Measurements from ENCODE around the gene TAF5L. TPM values are rescaled to one million over a fixed set of nuclear protein-coding genes. Genes with fewer than 3 reads are reported as not detected.

The TAF5L gene
- total RNA-seq, 1 experiment from 2014 or later: 36.3 TPM

DNA sequence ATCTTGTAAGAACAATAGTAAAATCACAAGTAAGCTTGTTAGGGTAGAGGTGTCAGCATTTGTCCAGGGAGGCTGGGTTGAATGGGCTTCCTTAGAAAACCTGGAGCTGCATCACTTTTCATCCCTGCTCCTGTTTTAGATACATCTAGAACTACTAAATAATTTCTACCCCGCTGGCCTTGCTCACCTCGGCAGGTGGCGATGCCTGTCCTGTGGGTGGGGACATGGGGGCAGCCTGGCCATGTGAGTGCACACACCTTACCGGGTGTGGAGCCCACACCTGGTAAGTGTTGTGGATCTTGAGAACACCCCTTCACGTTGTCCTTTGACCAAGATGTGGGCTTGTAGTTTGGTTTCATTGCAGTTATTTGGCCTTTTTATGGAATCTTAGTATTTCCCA lies 29.9 kb upstream of the TAF5L start:
- no peak overlapping the region for H3K4me3 Mint-ChIP-seq (ENCODE audit: low read depth, unreplicated experiment)
- CTCF ChIA-PET: no interaction called here
- no peak overlapping the region for H3K27ac Mint-ChIP-seq (ENCODE audit: unreplicated experiment)
- H3K36me3 Mint-ChIP-seq (ENCODE audit: insufficient read depth, unreplicated experiment): peaks cover 35% of the 10 kb centered on the region
- BruUV-seq (replicated peaks): no TSS peak
- H3K27me3 Mint-ChIP-seq (ENCODE audit: unreplicated experiment): no peaks in the 10 kb centered on the region
- intact Hi-C loops (cut with micrococcal nuclease; ENCODE audit: unreplicated experiment): no loop called here
- no peaks in the 10 kb centered on the region for H3K9me3 Mint-ChIP-seq (ENCODE audit: low read depth, unreplicated experiment)
- TF ChIP-seq, protein P1, sequence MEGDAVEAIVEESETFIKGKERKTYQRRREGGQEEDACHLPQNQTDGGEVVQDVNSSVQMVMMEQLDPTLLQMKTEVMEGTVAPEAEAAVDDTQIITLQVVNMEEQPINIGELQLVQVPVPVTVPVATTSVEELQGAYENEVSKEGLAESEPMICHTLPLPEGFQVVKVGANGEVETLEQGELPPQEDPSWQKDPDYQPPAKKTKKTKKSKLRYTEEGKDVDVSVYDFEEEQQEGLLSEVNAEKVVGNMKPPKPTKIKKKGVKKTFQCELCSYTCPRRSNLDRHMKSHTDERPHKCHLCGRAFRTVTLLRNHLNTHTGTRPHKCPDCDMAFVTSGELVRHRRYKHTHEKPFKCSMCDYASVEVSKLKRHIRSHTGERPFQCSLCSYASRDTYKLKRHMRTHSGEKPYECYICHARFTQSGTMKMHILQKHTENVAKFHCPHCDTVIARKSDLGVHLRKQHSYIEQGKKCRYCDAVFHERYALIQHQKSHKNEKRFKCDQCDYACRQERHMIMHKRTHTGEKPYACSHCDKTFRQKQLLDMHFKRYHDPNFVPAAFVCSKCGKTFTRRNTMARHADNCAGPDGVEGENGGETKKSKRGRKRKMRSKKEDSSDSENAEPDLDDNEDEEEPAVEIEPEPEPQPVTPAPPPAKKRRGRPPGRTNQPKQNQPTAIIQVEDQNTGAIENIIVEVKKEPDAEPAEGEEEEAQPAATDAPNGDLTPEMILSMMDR (IDR thresholded peaks at IDR 0.05; ENCODE audit: unreplicated experiment): no peak
- no peak for DNase-seq
- H3K4me1 Mint-ChIP-seq (ENCODE audit: low read depth, unreplicated experiment): no peaks in the 10 kb centered on the region

DNA sequence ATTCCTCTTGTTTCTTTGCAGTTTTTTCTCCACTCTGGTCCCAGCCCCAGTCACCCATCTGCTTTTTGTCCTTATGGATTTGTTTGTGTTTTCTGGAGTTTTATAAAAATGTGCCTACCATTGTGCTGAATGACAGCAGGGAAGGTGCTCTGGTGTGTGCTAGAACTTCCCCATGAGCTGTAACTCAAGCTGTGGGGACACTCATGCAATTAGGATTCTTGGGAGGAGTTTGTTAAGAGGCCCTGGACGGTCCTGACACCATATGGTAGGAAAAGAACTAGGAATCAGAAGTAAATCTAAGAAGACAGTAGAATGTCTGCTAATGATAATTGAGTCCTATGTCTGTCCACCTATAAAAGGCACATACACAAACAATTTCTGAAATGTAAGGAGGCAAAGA lies 27.5 kb upstream of the TAF5L start:
- intact Hi-C loops (cut with micrococcal nuclease; ENCODE audit: unreplicated experiment): no loop called here
- no peak overlapping the region for H3K4me3 Mint-ChIP-seq (ENCODE audit: low read depth, unreplicated experiment)
- H3K36me3 Mint-ChIP-seq (ENCODE audit: insufficient read depth, unreplicated experiment): peaks cover 32% of the 10 kb centered on the region
- TF ChIP-seq, protein P1 (IDR thresholded peaks at IDR 0.05; ENCODE audit: unreplicated experiment): no peak
- CTCF ChIA-PET: no interaction called here
- DNase-seq: no peak
- H3K4me1 Mint-ChIP-seq (ENCODE audit: low read depth, unreplicated experiment): no peaks in the 10 kb centered on the region
- no peaks in the 10 kb centered on the region for H3K9me3 Mint-ChIP-seq (ENCODE audit: low read depth, unreplicated experiment)
- no TSS peak for BruUV-seq (replicated peaks)
- no peaks in the 10 kb centered on the region for H3K27me3 Mint-ChIP-seq (ENCODE audit: unreplicated experiment)
- H3K27ac Mint-ChIP-seq (ENCODE audit: unreplicated experiment): no peak overlapping the region

DNA sequence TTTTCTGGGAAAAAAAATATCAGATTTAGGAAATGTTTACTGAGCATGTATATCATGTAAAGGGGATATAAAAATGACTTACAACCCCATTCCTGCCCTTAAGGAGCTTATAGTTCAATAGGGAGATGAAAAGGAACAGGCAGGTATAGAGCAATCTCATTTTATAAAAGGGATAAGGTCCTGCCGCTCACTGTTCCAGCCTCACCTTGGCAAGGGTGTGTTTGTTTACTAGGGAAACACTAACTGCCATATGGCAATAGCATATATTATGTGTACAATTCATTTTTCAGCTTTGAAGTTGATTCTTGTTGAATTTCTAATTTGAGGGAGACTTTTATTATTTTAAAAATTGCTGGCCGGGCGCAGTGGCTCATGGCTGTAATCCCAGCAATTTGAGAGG lies 25.6 kb upstream of the TAF5L start:
- H3K36me3 Mint-ChIP-seq (ENCODE audit: insufficient read depth, unreplicated experiment): peaks cover 36% of the 10 kb centered on the region
- CTCF ChIA-PET: no interaction called here
- H3K4me1 Mint-ChIP-seq (ENCODE audit: low read depth, unreplicated experiment): no peaks in the 10 kb centered on the region
- no peak overlapping the region for H3K27ac Mint-ChIP-seq (ENCODE audit: unreplicated experiment)
- BruUV-seq (replicated peaks): no TSS peak
- H3K9me3 Mint-ChIP-seq (ENCODE audit: low read depth, unreplicated experiment): no peaks in the 10 kb centered on the region
- no peak for DNase-seq
- no peaks in the 10 kb centered on the region for H3K27me3 Mint-ChIP-seq (ENCODE audit: unreplicated experiment)
- intact Hi-C loops (cut with micrococcal nuclease; ENCODE audit: unreplicated experiment): no loop called here
- H3K4me3 Mint-ChIP-seq (ENCODE audit: low read depth, unreplicated experiment): no peak overlapping the region
- TF ChIP-seq, protein P1 (IDR thresholded peaks at IDR 0.05; ENCODE audit: unreplicated experiment): no peak

DNA sequence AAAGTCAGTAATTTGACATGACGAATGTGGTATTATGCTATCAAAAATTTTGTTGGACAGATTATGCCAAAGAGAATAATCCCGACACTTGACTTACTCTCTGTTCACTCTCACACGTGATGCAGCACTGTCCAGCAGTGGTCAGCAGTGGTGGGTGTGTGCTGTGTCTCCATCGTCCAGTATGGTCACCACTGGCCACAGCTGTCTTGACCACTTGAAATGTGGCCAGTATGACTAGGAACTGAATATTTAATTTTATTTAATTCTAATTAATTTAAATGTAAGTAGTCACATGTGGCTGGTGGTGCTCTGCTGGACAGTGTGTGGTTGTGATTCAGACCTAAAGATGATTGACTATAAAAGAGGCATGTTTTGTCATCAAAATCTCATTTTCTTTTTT lies 24.1 kb upstream of the TAF5L start:
- Mint-ChIP-seq H3K9me3 (ENCODE audit: low read depth, unreplicated experiment) (no peaks in the 10 kb centered on the region), H3K4me3 (ENCODE audit: low read depth, unreplicated experiment) (no peak overlapping the region), H3K36me3 (ENCODE audit: insufficient read depth, unreplicated experiment) (peaks cover 47% of the 10 kb centered on the region), H3K27ac (ENCODE audit: unreplicated experiment) (no peak overlapping the region), H3K4me1 (ENCODE audit: low read depth, unreplicated experiment) (no peaks in the 10 kb centered on the region), H3K27me3 (ENCODE audit: unreplicated experiment) (no peaks in the 10 kb centered on the region)
- intact Hi-C loops (cut with micrococcal nuclease; ENCODE audit: unreplicated experiment): no loop called here
- TF ChIP-seq, protein P1 (IDR thresholded peaks at IDR 0.05; ENCODE audit: unreplicated experiment): no peak
- no peak for DNase-seq
- BruUV-seq (replicated peaks): no TSS peak
- CTCF ChIA-PET: no interaction called here

DNA sequence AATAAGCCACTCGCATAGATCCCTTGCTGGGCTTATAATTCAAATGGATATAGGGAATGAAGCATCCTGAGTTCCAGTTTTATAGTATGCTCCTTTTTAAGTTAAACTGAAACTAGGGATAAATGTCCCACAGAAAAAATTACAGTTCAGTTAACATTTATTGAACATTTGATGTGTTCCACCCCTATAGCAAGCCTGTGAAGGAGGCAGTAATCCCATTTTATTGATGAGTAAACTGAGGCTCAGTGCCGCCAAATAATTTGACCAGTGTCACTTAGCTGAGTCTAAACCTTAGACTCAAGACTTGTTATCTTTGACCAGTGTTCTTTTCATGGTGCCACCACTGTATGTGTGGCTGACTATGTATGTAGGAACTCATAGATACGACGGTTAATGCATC lies 22.5 kb upstream of the TAF5L start:
- intact Hi-C loops (cut with micrococcal nuclease; ENCODE audit: unreplicated experiment): no loop called here
- TF ChIP-seq, protein P1 (IDR thresholded peaks at IDR 0.05; ENCODE audit: unreplicated experiment): no peak
- BruUV-seq (replicated peaks): no TSS peak
- Mint-ChIP-seq H3K36me3 (ENCODE audit: insufficient read depth, unreplicated experiment) (peaks cover 41% of the 10 kb centered on the region), H3K4me1 (ENCODE audit: low read depth, unreplicated experiment) (no peaks in the 10 kb centered on the region), H3K27me3 (ENCODE audit: unreplicated experiment) (no peaks in the 10 kb centered on the region), H3K4me3 (ENCODE audit: low read depth, unreplicated experiment) (no peak overlapping the region), H3K27ac (ENCODE audit: unreplicated experiment) (no peak overlapping the region), H3K9me3 (ENCODE audit: low read depth, unreplicated experiment) (no peaks in the 10 kb centered on the region)
- CTCF ChIA-PET: no interaction called here
- DNase-seq: no peak

Measured in Calu3 (cell line).